WTC11 (cell line): ENCODE measurements around the gene CACNA1B. TPM values are rescaled to one million over a fixed set of nuclear protein-coding genes. Genes with fewer than 3 reads are reported as not detected.

Experiments
- ATAC-seq: fragments of 200-7000 bp; cut with Tn5 transposase; 2 replicates; pipeline ENCODE4 v1.10.0; 2021; ENCODE audit warnings: mild to moderate bottlenecking, moderate library complexity
- CTCF ChIA-PET: fragments of 300-600 bp; sonication (Branson Sonifier 250); formaldehyde crosslinking; loops from one replicate; lab custom pipeline; 2021; ENCODE audit warnings: antibody characterized with exemption; lab: Charles Lee
- POLR2A ChIA-PET: fragments of 350-600 bp; sonication (Branson Sonifier 250); formaldehyde crosslinking; loops from one replicate; lab custom pipeline; 2021; ENCODE audit warnings: antibody characterized with exemption; lab: Charles Lee
- DNase-seq: peaks from one replicate; pipeline ENCODE4 v3.0.0; 2021; ENCODE audit warnings: low spot score
- H3K27ac Mint-ChIP-seq: 2 replicates; pipeline ENCODE4 v1.8.0; 2021; ENCODE audit warnings: mixed read lengths
- H3K27me3 Mint-ChIP-seq: 2 replicates; pipeline ENCODE4 v1.8.0; 2021; ENCODE audit warnings: low read depth, mild to moderate bottlenecking, moderate library complexity, mixed read lengths
- H3K36me3 Mint-ChIP-seq: 2 replicates; pipeline ENCODE4 v1.8.0; 2021; ENCODE audit warnings: mixed read lengths
- H3K4me1 Mint-ChIP-seq: 2 replicates; pipeline ENCODE4 v1.8.0; 2022; ENCODE audit warnings: mixed read lengths
- H3K4me3 Mint-ChIP-seq: 2 replicates; pipeline ENCODE4 v1.8.0; 2021; ENCODE audit warnings: mild to moderate bottlenecking, moderate library complexity, mixed read lengths
- H3K9me3 Mint-ChIP-seq: 2 replicates; pipeline ENCODE4 v1.8.0; 2021; ENCODE audit warnings: mixed read lengths
- CREB1 ChIP-seq: sonication (generic); formaldehyde crosslinking; IDR thresholded peaks from 2 replicates; pipeline ENCODE4 v1.8.0; 2023; ENCODE audit warnings: mild to moderate bottlenecking, missing genetic modification reagents
- EMX1 ChIP-seq: fragments of 250-450 bp; sonication (Bioruptor Pico); IDR thresholded peaks from 2 replicates; pipeline ENCODE4 v1.8.0; 2021; ENCODE audit warnings: mild to moderate bottlenecking
- FOXP1 ChIP-seq: sonication (generic); formaldehyde crosslinking; IDR thresholded peaks from 2 replicates; pipeline ENCODE4 v1.8.0; 2022; ENCODE audit warnings: missing genetic modification reagents, mild to moderate bottlenecking, moderate library complexity, borderline replicate concordance
- GABPB1 ChIP-seq: sonication (generic); formaldehyde crosslinking; IDR thresholded peaks from 2 replicates; pipeline ENCODE4 v1.8.1; 2023; ENCODE audit warnings: mild to moderate bottlenecking, missing genetic modification reagents
- GRHL2 ChIP-seq: fragments of 250-450 bp; sonication (Bioruptor Pico); IDR thresholded peaks from 2 replicates; pipeline ENCODE4 v1.8.0; 2022; ENCODE audit warnings: mild to moderate bottlenecking, moderate library complexity; ENCODE audit not compliant: insufficient replicate concordance, severe bottlenecking
- GTF2I ChIP-seq: fragments of 250-450 bp; sonication (Bioruptor Pico); conservative IDR thresholded peaks from 2 replicates; pipeline ENCODE4 v1.4.0; 2021; ENCODE audit warnings: mild to moderate bottlenecking
- KAT7 ChIP-seq: sonication (generic); formaldehyde crosslinking; IDR thresholded peaks from 2 replicates; pipeline ENCODE4 v1.8.1; 2023; ENCODE audit warnings: missing genetic modification reagents, mild to moderate bottlenecking, borderline replicate concordance
- NFE2L1 ChIP-seq: sonication (generic); formaldehyde crosslinking; IDR thresholded peaks from 2 replicates; pipeline ENCODE4 v1.8.1; 2023; ENCODE audit warnings: missing genetic modification reagents
- NFYB ChIP-seq: sonication (generic); formaldehyde crosslinking; conservative IDR thresholded peaks from 2 replicates; pipeline ENCODE4 v1.8.0; 2022; ENCODE audit warnings: low read depth, missing genetic modification reagents
- NR1H2 ChIP-seq: sonication (generic); formaldehyde crosslinking; IDR thresholded peaks from 2 replicates; pipeline ENCODE4 v1.9.0; 2021; ENCODE audit warnings: mild to moderate bottlenecking, moderate library complexity, missing genetic modification reagents
- NR2C2 ChIP-seq: sonication (generic); formaldehyde crosslinking; IDR thresholded peaks from 2 replicates; pipeline ENCODE4 v1.8.0; 2022; ENCODE audit warnings: mild to moderate bottlenecking, missing genetic modification reagents
- ZNF263 ChIP-seq: sonication (generic); formaldehyde crosslinking; IDR thresholded peaks from 2 replicates; pipeline ENCODE4 v1.8.1; 2022; ENCODE audit warnings: low read depth, mild to moderate bottlenecking, moderate library complexity, missing genetic modification reagents
- ZNF317 ChIP-seq: sonication (generic); formaldehyde crosslinking; IDR thresholded peaks from 2 replicates; pipeline ENCODE4 v1.8.1; 2023; ENCODE audit warnings: low read depth, mild to moderate bottlenecking, moderate library complexity, missing genetic modification reagents, borderline replicate concordance
- total RNA-seq: library from RNA; stranded (reverse); gene quantifications from 3 replicates; pipeline ENCODE4 v1.2.3, GENCODE V29; 2021
- TF ChIP-seq, protein P1 (sequence below): fragments of 250-450 bp; sonication (Bioruptor Pico); IDR thresholded peaks from 2 replicates; pipeline ENCODE4 v1.8.0; 2021; ENCODE audit warnings: mild to moderate bottlenecking
- TF ChIP-seq, protein P2 (sequence below): sonication (generic); formaldehyde crosslinking; IDR thresholded peaks from 2 replicates; pipeline ENCODE4 v1.8.0; 2022; ENCODE audit warnings: mild to moderate bottlenecking, missing genetic modification reagents
- TF ChIP-seq, protein P3 (sequence below): fragments of 200-600 bp; IDR thresholded peaks from 2 replicates; pipeline ENCODE4 v1.8.0; 2022; ENCODE audit warnings: antibody characterized with exemption
- TF ChIP-seq, protein P4 (sequence below): fragments of 250-450 bp; sonication (Bioruptor Pico); IDR thresholded peaks from 2 replicates; pipeline ENCODE4 v1.9.0; 2021; ENCODE audit warnings: mild to moderate bottlenecking
- TF ChIP-seq, protein P5 (sequence below): sonication (generic); formaldehyde crosslinking; IDR thresholded peaks from 2 replicates; pipeline ENCODE4 v1.8.1; 2022; ENCODE audit warnings: low read depth, mild to moderate bottlenecking, moderate library complexity, missing genetic modification reagents, borderline replicate concordance
- TF ChIP-seq, protein P6 (sequence below): sonication (generic); formaldehyde crosslinking; IDR thresholded peaks from 2 replicates; pipeline ENCODE4 v1.8.0; 2023; ENCODE audit warnings: mild to moderate bottlenecking, missing genetic modification reagents

Gene CACNA1B
- total RNA-seq, 1 experiment from 2014 or later: 8.4 TPM

DNA sequence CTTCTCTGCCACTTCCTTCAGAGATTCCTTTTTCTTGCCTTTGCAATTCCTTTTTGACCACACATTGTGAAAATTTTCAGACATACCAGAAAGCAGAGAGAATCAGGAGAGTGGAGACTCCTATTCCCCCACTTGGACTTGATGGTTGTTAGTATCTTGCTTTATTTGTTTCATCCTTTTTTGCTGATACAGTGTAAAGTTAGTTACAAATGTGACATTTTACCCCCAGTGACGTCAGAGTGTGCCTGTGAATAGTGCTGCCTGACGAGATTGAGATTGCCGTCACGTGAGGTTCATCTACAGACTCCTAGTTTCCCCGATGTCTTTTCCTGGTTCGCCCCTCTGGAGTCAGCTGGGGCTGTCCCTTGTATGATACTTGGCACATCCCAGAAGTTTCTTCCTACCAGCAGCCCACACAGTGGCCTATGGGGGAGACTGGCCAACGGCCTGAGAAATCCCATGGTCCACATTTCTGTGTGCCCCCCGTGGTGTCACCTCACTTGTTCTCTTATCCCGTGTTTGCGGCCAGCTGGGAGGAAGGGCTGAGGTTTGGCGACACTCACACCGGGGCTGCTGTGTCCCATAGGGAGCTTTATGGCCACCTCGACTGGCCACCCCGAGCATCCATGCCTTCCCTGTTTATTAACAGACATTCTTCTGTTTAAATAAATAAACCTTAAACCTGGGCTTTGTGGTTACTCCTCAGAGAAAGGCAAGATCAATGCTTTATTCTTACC lies 48.2 kb upstream of the CACNA1B start:
- ChIA-PET CTCF (no interaction called here), POLR2A (no interaction called here)
- H3K4me1 Mint-ChIP-seq: no peaks in the 10 kb centered on the region
- H3K27me3 Mint-ChIP-seq: no peaks in the 10 kb centered on the region
- ATAC-seq (no peak), DNase-seq (no peak)
- peaks cover 17% of the 10 kb centered on the region for H3K9me3 Mint-ChIP-seq
- no peak overlapping the region for H3K4me3 Mint-ChIP-seq
- no peak overlapping the region for H3K27ac Mint-ChIP-seq
- TF ChIP-seq, protein P1, sequence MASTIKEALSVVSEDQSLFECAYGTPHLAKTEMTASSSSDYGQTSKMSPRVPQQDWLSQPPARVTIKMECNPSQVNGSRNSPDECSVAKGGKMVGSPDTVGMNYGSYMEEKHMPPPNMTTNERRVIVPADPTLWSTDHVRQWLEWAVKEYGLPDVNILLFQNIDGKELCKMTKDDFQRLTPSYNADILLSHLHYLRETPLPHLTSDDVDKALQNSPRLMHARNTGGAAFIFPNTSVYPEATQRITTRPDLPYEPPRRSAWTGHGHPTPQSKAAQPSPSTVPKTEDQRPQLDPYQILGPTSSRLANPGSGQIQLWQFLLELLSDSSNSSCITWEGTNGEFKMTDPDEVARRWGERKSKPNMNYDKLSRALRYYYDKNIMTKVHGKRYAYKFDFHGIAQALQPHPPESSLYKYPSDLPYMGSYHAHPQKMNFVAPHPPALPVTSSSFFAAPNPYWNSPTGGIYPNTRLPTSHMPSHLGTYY: no peak
- no peak for TF ChIP-seq NR2C2 (CRISPR knock-in tag)
- TF ChIP-seq NFYB (CRISPR knock-in tag): no peak
- peaks cover 55% of the 10 kb centered on the region for H3K36me3 Mint-ChIP-seq

DNA sequence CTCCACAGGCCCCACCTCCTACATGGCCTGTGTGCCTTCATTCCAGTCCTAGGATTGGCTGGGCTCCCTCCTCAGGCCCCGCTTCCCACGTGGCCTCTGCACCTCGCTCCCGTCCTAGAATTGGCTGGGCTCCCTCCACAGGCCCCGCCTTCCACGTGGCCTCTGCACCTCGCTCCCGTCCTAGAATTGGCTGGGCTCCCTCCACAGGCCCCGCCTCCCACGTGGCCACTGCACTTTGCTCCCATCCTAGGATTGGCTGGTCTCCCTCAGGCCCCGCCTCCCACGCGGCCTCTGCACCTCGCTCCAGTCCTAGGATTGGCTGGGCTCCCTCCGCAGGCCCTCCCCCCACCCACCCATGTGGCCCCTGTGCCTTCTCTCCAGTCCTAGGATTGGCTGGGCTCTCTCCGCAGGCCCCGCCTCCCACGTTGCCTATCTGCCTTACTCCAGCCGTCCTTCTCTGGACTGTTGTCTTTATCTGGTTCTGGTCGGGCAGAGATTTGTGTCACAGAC lies 45.3 kb upstream of the CACNA1B start:
- ChIA-PET POLR2A (no interaction called here), CTCF (no interaction called here)
- Mint-ChIP-seq H3K9me3 (peaks cover 5% of the 10 kb centered on the region), H3K36me3 (peaks cover 35% of the 10 kb centered on the region), H3K27me3 (no peaks in the 10 kb centered on the region), H3K4me1 (no peaks in the 10 kb centered on the region), H3K27ac (no peak overlapping the region), H3K4me3 (no peak overlapping the region)
- TF ChIP-seq CREB1 (CRISPR knock-in tag) (no peak), FOXP1 (CRISPR knock-in tag) (no peak), GRHL2 (CRISPR knock-in tag) (no peak), GABPB1 (CRISPR knock-in tag) (no peak), NR1H2 (CRISPR knock-in tag) (no peak)
- TF ChIP-seq, protein P2, sequence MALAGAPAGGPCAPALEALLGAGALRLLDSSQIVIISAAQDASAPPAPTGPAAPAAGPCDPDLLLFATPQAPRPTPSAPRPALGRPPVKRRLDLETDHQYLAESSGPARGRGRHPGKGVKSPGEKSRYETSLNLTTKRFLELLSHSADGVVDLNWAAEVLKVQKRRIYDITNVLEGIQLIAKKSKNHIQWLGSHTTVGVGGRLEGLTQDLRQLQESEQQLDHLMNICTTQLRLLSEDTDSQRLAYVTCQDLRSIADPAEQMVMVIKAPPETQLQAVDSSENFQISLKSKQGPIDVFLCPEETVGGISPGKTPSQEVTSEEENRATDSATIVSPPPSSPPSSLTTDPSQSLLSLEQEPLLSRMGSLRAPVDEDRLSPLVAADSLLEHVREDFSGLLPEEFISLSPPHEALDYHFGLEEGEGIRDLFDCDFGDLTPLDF (CRISPR knock-in tag): no peak
- TF ChIP-seq, protein P3, sequence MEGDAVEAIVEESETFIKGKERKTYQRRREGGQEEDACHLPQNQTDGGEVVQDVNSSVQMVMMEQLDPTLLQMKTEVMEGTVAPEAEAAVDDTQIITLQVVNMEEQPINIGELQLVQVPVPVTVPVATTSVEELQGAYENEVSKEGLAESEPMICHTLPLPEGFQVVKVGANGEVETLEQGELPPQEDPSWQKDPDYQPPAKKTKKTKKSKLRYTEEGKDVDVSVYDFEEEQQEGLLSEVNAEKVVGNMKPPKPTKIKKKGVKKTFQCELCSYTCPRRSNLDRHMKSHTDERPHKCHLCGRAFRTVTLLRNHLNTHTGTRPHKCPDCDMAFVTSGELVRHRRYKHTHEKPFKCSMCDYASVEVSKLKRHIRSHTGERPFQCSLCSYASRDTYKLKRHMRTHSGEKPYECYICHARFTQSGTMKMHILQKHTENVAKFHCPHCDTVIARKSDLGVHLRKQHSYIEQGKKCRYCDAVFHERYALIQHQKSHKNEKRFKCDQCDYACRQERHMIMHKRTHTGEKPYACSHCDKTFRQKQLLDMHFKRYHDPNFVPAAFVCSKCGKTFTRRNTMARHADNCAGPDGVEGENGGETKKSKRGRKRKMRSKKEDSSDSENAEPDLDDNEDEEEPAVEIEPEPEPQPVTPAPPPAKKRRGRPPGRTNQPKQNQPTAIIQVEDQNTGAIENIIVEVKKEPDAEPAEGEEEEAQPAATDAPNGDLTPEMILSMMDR: no peak
- DNase-seq (no peak), ATAC-seq (no peak; the same call in 1 of the 2 replicates)

DNA sequence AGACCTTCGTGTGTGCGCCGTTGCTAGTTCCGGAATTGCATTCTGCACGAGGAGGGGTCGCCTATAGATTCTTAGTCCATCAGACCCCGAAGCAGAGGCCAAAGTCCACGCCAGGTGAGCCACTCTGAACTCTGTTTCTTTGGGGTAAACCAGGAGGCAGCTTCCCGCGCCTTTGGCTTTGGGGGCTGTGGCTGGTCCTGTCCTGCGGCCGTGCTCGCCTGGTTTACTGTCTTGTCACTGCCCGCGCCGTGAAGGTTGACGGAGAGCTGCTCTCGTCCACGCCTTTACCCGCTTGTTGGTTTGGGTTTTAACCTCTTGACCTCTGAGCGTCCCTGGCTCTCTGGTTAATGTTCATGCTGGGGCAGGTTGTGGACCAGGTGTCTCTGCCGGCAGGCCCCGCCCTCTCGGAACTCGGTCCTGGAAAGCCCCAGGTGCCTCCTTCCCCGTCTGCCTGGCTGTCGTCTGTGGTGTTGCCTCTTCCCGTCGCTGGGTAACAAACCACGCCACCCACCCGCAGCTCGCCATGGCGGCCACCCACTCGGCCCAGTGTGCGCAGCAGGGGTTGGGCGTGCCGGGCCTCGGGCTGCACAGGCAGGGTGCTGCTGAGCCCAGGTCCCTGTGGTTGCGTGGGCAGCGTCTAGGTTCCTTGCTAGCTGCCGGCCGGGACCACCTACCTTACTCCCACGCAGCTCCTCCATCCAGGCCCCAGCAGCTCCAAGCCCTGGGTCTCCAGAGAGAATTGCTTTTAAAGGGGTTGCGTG lies 44.6 kb upstream of the CACNA1B start:
- Mint-ChIP-seq H3K4me1 (no peaks in the 10 kb centered on the region), H3K4me3 (no peak overlapping the region), H3K27ac (no peak overlapping the region), H3K9me3 (peaks cover 5% of the 10 kb centered on the region), H3K27me3 (no peaks in the 10 kb centered on the region), H3K36me3 (peaks cover 35% of the 10 kb centered on the region)
- CTCF ChIA-PET: no interaction called here
- DNase-seq: no peak
- no peak for ATAC-seq
- POLR2A ChIA-PET: no interaction called here
- TF ChIP-seq NFE2L1 (CRISPR knock-in tag) (no peak), NR1H2 (CRISPR knock-in tag) (no peak), NFYB (CRISPR knock-in tag) (no peak), ZNF263 (CRISPR knock-in tag) (no peak), EMX1 (CRISPR knock-in tag) (no peak), GTF2I (CRISPR knock-in tag) (no peak), KAT7 (no peak), ZNF317 (CRISPR knock-in tag) (no peak)
- TF ChIP-seq, protein P4, sequence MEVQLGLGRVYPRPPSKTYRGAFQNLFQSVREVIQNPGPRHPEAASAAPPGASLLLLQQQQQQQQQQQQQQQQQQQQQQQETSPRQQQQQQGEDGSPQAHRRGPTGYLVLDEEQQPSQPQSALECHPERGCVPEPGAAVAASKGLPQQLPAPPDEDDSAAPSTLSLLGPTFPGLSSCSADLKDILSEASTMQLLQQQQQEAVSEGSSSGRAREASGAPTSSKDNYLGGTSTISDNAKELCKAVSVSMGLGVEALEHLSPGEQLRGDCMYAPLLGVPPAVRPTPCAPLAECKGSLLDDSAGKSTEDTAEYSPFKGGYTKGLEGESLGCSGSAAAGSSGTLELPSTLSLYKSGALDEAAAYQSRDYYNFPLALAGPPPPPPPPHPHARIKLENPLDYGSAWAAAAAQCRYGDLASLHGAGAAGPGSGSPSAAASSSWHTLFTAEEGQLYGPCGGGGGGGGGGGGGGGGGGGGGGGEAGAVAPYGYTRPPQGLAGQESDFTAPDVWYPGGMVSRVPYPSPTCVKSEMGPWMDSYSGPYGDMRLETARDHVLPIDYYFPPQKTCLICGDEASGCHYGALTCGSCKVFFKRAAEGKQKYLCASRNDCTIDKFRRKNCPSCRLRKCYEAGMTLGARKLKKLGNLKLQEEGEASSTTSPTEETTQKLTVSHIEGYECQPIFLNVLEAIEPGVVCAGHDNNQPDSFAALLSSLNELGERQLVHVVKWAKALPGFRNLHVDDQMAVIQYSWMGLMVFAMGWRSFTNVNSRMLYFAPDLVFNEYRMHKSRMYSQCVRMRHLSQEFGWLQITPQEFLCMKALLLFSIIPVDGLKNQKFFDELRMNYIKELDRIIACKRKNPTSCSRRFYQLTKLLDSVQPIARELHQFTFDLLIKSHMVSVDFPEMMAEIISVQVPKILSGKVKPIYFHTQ (CRISPR knock-in tag): no peak
- TF ChIP-seq, protein P5, sequence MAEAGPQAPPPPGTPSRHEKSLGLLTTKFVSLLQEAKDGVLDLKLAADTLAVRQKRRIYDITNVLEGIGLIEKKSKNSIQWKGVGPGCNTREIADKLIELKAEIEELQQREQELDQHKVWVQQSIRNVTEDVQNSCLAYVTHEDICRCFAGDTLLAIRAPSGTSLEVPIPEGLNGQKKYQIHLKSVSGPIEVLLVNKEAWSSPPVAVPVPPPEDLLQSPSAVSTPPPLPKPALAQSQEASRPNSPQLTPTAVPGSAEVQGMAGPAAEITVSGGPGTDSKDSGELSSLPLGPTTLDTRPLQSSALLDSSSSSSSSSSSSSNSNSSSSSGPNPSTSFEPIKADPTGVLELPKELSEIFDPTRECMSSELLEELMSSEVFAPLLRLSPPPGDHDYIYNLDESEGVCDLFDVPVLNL (CRISPR knock-in tag): no peak
- TF ChIP-seq, protein P6, sequence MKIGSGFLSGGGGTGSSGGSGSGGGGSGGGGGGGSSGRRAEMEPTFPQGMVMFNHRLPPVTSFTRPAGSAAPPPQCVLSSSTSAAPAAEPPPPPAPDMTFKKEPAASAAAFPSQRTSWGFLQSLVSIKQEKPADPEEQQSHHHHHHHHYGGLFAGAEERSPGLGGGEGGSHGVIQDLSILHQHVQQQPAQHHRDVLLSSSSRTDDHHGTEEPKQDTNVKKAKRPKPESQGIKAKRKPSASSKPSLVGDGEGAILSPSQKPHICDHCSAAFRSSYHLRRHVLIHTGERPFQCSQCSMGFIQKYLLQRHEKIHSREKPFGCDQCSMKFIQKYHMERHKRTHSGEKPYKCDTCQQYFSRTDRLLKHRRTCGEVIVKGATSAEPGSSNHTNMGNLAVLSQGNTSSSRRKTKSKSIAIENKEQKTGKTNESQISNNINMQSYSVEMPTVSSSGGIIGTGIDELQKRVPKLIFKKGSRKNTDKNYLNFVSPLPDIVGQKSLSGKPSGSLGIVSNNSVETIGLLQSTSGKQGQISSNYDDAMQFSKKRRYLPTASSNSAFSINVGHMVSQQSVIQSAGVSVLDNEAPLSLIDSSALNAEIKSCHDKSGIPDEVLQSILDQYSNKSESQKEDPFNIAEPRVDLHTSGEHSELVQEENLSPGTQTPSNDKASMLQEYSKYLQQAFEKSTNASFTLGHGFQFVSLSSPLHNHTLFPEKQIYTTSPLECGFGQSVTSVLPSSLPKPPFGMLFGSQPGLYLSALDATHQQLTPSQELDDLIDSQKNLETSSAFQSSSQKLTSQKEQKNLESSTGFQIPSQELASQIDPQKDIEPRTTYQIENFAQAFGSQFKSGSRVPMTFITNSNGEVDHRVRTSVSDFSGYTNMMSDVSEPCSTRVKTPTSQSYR (CRISPR knock-in tag): no peak
